Measurements from ENCODE around the gene FNDC3B.

Gene FNDC3B

DNA sequence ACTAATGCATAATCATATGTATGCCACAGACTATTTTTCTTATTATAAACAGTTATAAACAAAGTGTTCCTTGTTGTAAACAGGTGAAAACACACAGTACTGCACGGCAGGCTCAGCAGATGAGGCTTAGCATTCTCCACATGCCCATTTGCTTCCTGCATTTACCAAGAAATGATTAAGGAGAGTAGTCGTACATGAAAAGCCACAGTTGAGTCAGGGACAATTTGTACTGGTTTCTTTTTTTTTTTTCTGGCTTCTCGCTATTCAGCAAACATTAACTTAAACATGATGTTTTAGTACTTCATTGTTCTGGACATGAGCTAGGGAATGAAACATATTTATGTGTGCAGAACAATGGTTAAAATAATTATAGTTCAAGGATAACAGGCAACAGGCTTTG, 345.5 kb downstream of the FNDC3B start:
- no peak for DNase-seq

DNA sequence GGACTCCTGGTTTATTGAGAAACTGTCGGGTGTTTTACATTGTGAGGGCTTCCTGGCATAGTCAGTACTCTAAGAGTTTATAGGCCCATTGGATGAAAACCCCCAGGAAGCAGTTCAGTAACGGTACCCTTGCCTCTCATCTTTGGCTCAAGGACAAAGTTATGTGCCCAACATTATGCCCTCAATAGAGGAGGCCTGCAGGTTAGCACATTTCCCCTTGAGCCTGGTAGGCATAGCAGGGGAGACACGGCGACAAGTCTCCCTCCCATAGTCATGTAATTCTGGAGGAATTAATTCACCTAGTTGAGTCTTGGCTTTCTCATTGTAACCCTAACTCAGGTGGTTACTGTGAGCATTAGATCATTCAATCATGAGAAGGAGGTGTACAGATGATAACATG, 348.4 kb downstream of the FNDC3B start:
- DNase-seq, result no peak

DNA sequence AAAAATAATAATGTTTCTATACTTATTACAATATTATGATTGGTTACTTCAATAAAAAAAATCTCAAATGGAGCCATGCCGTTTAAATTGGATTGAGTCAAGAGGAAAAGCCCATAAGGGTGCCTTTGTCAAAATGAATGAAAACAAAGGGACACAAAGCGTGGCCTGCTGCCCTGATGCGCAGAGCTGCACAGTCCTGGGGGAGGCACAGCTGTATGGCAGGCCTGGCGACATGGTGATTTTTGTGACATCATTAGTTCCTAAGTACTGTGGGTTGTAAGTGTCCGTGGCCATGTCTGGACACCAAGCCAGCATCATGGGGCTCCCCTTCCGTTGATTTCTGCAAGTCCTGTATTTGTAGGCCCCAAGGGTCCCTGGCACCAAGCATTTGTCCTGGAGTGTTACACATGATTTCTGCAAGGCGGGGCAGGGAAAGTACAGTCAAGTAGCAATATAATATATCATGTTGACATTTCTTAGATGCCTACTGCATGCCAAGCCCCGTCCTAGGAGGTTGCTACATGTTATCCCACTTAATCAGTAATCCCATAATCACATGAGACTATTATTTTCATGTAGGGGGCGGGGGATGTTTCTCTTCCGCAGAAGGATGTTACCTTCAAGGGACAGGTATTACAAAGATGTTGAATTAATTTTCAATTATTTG, 349.2 kb downstream of the FNDC3B start:
- DNase-seq, result peak in 16 of 51 donors; percentile 1 to 54 (median 11)

DNA sequence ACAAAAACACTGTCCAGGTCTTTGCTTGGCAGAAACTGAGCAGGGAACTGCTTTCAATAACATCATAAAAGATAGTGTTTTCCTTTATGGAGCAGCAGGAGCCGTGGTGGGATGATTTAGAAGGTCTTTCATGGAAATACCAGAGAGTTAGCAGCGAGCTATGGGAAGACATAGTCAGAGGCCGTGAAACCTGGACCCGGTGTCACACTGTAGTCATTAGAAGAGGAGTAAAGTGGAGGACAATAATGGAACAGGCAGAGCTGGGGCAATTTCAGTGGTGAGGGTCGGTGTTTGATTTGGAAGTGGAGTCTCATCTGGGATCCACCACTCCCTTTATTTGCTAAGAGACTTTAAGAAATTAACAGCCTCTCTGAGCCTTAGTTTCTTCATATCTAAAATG, 351.4 kb downstream of the FNDC3B start:
- DNase-seq, result no peak

DNA sequence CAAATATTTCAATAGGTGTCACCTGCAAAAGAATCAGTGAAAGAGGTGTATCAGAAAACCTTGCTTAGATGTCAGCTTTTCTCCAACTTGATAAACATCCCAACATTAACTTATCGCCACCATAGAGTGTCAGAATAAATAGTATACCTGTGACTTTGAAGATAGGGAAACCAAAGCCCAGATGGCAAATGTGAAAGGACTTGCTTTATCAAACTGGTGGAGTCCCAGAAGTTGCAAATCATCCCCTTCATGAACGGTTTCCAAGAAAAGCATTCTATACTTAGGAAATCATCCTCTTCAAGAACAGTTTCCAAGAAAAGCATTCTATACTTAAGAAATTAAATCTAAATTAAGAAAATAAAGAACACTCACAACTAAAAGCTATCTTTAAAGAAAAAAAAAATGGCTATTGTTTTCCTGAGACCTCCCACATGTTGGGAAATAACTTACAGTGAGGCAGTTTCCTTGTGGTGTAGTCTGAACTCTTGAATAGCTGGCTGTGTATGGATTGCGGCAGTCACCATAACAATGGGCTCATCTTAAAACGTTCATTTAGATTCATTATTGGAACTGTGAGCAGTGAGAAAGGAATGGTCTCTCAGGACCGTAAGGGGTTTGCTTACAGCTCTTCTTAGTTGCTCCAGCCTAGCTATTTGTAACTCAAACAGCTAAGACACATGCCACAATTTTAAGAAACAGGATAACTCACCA, 352.4 kb downstream of the FNDC3B start:
- no peak for DNase-seq

DNA sequence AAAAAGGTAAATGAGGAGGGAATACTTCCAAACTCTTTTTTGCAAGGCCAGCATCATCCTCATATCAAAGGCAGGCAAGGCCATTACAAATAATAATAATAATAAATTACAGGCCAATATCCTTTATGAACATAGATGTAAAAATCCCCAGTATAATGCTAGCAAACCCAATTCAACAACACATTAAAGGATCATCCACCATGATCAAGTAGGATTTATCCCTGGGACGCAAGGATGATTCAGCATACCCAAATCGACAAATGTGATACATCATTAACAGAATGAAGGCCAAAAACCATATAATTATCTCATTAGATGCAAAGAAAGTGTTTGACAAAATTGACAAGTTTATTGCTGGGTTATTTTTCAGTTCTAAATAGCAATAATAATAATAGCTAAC, 355.3 kb downstream of the FNDC3B start:
- no peak for DNase-seq

DNA sequence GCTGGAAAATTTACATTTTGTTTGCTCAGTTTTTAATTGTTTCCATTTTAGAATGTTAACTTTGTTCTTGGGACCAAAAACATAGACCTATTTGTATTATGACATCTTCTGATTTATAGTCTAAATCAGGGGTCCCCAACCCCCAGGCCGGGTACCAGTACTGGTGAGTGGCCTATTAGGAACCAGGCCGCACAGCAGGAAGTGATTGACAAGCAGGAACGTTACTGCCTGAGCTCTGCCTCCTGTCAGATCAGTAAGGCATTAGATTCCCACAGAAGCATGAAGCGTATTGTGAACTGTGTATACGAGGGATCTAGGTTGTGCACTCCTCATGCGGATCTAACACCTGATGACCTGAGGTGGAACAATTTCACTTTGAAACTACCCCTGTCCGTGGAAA, 357.0 kb downstream of the FNDC3B start:
- DNase-seq, result no peak

DNA sequence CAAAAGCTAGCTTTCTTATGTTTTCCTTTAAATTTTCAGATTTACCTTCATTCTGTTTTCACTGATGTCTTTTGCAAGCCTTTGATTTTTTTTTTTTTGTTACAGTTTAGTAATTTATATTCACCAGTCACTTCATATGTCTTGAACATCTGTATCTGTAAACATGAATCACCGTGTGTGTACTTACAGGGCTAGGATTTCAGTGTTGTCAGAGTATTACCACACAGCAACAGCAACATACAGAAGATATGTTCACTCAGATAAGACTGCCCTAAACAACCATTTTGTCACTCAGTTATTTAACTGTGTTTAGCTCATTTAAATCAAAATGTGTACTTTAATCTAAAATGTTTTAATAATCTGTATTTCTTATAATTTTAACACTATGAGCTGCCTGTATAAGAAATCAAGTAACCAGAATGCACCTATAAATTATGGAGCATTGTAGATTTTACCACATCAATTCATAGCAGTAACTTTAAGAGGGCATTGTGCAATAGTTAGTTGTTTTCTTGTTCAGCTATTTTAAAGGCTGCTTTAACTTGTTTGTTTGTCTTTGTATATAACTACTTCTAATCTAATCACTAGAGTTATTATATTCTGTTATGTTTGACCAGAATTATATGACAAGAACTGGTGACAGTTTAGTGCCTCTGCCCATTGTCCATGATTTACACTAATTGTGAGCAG, 358.5 kb downstream of the FNDC3B start:
- DNase-seq, result no peak

DNA sequence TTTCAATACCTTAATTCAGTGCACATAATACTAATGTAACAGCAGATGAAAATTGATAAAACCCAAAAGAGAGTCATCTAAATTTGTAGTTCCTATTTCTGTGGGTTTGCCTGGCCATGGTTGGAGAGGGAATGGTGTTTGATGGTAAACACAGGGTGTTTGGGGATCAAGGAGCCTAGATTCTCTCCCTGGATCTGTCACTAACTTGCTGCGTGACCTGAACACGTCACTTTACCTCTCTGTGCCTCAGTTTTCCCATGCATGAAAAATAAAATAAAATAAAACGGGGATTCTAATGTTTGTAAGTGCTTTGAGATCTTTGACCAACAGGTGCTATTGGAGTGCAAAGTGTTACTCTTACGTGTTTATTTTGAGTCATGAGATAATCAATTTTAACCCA, 359.1 kb downstream of the FNDC3B start:
- no peak for DNase-seq

DNA sequence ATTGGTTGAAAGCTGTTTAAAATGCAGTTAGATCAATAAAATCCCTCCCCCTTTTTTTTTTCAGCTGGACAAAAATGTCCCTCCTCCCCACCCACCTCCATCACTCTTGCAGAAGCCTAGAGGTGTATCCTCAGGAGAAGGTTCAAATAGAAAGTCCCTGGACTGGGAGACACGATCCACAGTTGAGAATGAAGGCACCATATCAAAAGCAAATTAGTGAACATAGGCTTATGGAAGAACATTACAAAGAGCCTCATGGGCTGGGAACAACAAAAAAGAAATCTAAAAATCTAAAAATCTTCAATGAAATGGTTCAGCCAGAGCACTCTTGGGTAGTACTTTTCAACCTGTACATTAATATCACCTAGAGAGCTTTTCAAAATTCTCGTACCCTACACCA, 362.7 kb downstream of the FNDC3B start:
- no peak for DNase-seq

DNA sequence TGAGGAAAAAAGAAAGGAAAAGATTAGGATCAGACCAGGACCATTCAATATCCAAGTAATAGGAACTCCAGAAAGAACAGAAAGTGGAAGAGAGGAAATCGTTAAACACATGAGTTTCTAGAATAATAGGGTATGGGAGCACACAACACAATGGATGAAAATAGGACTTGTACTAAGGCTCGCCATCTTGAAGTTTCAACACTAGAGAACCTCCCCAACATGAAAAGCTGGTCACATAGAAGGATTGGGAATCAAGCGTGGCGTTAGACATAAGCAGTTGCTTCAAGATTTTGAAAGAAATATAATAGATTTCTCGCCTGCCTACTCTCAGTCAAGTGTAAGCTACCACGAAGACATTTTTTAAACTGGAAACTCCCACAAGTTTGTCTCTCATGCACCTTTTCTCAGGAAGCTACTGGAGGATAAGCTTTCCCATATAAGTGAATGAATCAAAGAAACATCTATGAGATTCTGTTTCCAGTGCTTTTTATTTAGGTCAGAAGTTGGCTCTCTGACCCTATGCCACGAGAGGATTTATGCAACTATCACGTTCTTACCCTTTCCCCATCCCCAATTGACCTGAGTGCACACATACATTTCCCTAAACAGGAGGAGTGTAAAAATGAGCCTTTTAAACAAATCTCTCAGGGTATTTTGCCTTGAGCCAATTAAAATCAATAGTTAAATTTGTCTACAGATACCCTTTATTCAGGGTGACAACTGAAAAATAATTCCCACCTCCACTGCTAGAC, 363.7 kb downstream of the FNDC3B start:
- no peak for DNase-seq

DNA sequence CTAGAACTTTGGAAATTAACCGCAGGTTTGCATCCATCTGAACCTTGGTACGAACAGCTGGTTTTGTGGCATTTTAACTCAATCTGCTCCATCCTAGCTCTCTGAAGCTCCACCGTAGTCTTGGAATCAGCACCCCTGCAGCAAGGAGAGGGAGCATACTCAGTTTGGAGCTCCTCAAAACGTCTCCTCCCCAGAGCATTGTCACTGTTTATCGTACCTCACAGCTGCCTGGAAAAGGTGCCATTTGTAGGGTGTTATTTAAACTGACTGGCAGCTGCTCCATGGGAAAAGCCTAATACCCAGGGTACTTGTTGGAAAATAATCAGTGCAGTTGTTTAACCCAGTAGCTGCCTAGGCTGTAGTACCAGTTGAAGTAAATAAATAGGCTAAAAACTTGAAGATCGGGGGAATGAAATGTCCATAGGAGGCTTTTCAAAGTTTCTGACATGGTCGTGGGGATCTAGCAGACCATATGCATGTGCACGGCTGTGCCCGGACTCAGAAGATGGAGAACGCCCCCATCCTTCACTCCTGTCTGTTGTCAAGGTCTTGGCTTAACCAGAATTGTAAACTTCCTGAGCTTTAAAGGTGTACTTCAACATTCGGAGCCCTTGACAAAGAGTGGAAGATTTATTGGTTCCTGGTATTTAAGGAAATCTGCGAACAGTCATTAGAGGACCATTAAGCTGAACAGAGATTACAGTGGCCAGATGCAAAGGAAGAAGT, 365.0 kb downstream of the FNDC3B start:
- no peak for DNase-seq

DNA sequence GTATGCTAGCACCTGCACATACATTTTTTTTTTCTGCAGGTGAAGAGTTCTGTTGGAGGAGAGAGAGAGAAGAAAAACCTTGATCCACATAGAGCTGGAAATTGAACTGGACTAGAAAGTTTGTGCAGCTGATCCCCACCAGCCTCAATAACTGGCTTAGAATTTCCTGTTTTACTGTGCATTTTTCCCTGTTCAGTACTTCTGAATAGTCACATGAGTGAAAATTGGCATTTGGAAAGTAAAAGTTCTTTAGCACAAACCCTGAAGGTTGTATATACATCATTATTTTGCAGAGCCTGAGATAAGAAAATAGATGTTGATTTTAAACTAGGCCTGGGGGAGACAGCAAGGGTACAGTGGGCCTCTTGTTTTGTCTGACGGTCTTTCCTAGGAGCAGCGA, 366.5 kb downstream of the FNDC3B start:
- no peak for DNase-seq

DNA sequence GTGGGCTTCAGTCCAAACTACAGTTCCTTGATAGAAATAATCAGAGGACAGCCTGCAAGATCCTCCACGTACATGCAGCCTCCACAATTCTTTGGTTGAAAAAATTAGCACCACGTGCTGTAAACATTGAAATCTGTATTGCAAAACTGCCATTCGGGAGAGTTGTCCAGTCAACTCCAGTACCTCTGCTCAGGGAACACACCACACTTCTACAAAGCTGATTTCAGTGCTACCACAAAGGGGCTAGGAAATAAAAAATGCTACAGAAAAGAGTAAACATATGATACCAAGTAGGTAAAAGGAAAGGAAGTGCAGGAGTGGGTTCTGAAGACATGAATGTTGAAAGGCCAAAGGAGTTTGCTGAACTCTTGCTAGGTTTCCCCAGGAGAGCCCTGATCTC, 368.5 kb downstream of the FNDC3B start:
- no peak for DNase-seq

DNA sequence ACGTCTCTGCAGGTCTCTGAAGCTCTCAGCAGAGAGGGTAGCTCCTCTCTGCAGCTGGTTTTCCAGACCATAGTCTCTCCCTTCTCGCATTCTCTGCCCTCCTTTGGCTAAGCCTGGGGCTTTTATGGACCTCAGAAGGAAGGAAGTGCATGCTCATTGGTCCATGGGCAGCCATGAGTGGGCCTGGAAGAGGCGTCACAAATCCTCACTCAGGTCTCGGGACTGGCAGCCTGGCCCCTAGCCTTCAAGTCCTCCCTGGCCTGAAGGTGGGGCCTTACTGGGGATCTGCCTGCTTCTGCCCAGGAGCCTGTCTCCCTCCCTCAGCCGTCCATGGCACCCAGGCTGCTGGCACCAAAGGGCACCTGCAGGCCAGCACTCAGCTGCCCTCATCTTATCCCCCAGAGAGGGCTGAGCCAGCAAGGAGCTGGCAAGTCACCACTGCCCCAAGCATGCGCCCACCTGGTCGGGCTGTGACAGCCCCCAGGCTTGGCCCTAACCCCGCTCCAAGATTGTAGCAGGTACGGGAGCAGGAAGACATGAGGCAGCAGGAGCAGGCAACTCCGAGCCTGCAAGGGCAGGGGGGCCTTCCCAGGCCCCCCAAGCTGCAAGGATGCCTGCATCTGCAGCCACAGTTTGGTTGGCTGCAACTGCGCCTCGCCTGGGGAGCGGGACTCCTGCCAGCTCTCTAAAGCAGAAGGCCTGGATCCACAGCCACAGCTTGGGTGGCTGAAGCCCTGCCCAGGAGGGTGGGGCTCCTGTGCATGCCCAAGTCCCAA, 371.5 kb downstream of the FNDC3B start:
- DNase-seq, result no peak

DNA sequence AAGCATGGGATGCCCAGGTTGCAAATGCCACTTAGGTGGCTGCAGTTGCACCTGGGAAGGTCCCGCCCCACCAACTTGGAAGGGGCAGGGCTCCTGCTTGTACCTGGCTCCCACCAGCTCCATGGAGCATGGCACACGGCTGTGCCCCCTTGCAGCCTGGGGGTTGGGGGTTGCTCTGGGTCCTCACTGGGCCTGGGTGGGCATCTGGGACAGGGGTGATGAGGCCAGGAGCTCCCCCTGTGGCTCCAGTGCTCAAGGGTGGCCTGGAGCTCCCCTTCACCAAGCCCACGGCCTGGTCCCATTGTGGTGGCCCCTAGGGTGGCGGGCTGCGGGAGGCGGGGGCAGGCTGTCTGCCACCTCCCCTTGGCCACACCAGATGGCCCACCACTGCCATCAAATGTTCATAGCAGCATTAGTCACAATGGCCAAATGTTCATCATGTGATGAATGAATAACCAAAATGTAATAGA, 372.1 kb downstream of the FNDC3B start:
- no peak for DNase-seq

DNA sequence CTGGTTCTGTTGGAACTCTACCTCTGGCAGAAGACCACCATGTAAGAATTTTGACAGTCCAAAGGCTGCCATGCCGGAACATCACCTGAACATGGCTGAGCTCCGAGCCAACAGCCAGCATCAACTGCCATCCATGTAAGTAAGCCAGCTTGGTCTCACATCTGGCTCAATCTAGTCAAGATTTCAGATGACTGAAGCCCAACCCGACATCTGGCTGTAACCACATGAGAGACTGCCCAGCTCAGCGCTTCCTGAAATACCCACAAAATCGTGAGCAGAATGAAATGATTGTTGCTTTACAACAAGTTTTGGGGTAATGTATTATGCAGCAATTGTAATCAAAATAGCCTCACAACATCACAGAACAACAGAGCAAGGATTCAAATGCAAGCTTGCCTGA, 375.9 kb downstream of the FNDC3B start:
- no peak for DNase-seq

DNA sequence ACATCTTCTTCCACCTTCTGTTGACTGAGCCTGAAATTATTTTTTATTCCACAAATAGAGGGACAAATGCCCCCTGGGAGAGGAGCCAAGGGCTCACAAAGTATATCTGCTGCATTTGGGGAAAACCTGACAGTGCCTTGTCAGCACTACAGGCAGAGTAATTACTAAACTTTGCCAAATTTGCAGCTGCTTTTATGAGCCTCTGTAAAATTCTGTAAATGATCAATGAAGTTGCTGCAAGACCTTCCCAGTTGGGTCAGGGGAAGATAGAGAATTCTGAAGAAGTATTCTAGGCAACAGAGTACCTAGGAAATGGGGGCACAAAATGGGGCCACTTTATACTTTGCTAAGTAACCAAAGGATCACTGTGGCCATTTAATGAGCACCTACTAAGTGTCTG, 398.3 kb downstream of the FNDC3B start:
- DNase-seq, result no peak

DNA sequence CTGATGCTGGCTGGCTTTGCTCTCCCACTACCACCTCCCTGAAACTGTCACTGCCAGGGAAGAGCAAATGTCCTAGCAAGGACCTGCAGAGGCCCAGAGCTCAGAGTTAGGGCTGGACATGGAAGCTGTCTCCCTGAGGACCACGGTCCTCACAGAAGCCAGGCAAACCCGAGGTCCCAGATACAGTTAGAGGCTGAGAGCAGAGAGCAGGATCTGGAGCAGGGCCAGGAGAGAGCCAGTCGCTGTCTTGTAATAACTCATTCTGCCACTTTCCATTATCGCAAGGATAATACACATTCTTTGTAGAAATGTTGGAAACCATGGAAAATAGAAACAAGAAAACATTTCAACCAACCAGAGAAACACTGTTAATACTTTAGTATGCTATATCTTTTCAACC, 398.8 kb downstream of the FNDC3B start:
- DNase-seq, result no peak

DNA sequence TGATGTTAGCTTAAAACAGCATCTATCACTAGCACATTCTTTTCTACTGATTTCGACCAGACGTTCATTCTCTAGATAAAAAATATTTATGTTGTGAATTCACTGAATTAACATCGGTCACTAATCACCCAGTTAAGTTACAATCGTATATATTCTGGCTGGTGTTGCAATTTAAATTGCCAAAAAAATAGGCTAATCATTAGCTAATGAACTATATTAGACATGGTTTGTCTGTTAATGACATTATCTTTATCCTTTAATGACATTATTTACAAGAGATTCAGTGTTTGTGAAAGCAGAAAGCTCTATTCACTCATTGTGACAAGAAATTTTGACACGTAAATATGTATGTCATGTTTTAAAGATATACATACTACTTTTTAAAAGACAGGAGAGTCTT, 402.2 kb downstream of the FNDC3B start:
- no peak for DNase-seq

DNA sequence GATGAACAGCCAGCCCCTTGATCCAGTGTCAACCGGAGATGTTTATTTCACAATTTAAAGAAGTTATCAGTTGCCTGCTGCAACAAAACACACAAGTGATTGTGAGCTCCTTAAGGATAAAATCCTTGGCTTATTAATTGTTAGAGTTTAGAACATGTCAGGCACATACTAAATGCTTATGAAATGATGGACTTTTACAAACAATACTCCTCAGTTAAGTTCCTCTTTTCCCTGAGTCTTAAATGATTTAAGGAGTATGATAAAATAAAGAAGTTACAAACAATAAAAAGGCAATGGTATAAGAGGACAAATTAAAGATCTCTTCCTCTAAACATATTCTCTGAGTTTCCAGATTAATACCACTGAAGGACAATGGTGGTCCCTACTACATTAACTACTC, 403.2 kb downstream of the FNDC3B start:
- no peak for DNase-seq
